H1 (cell line): ENCODE measurements around the gene TIGD1. TPM values are rescaled to one million over a fixed set of nuclear protein-coding genes. Genes with fewer than 3 reads are reported as not detected.

Source experiments
- CTCF ChIA-PET: fragments of 300-600 bp; sonication (Branson Sonifier 250); formaldehyde crosslinking; loops from one replicate; lab custom pipeline; 2021; ENCODE audit not compliant: partially characterized antibody; lab: Charles Lee
- POLR2A ChIA-PET: fragments of 300-600 bp; sonication (Branson Sonifier 250); formaldehyde crosslinking; loops from one replicate; lab custom pipeline; 2021; ENCODE audit warnings: inconsistent platforms; ENCODE audit not compliant: partially characterized antibody; lab: Charles Lee
- DNase-seq, 2 experiments: peaks; one replicate each; pipeline versions ENCODE4 v3.0.0 to v3.0.0-alpha.2; 2010 to 2022; ENCODE audit warnings: low spot score in 2 of 2, low read depth in 1 of 2, mixed read lengths in 1 of 2
- FAIRE-seq: peaks from 2 replicates; lab custom pipeline; 2011; peaks lifted over from hg19 to GRCh38; lab: Jason Lieb, UNC
- H2AFZ ChIP-seq: 2 replicates; pipeline ENCODE4 v1.8.1; 2012; ENCODE audit warnings: low read length, inconsistent platforms
- H2AK5ac ChIP-seq: 2 replicates; pipeline ENCODE4 v1.6.1; 2013; ENCODE audit warnings: low read depth, low read length
- H2BK120ac ChIP-seq: replicated peaks from 2 replicates; pipeline ENCODE3; 2013; ENCODE audit warnings: low read depth, low read length, inconsistent platforms
- H2BK12ac ChIP-seq: 2 replicates; pipeline ENCODE4 v1.6.1; 2013; ENCODE audit warnings: low read depth, low read length
- H2BK15ac ChIP-seq: 2 replicates; pipeline ENCODE4 v1.6.1; 2013; ENCODE audit warnings: low read length
- H2BK20ac ChIP-seq: 2 replicates; pipeline ENCODE4 v1.6.1; 2013; ENCODE audit warnings: low read length
- H2BK5ac ChIP-seq: 2 replicates; pipeline ENCODE4 v1.6.1; 2013; ENCODE audit warnings: low read depth, low read length
- H3K14ac ChIP-seq: 2 replicates; pipeline ENCODE4 v1.6.1; 2013; ENCODE audit warnings: inconsistent platforms; ENCODE audit not compliant: insufficient read length
- H3K18ac ChIP-seq: 2 replicates; pipeline ENCODE4 v1.6.1; 2013; ENCODE audit warnings: low read length; ENCODE audit errors: extremely low read depth
- H3K23ac ChIP-seq: 2 replicates; pipeline ENCODE4 v1.6.1; 2013; ENCODE audit warnings: inconsistent platforms; ENCODE audit not compliant: insufficient read length
- H3K23me2 ChIP-seq: 2 replicates; pipeline ENCODE4 v1.6.1; 2013; ENCODE audit warnings: low read depth, low read length
- H3K27ac ChIP-seq: 2 replicates; pipeline ENCODE4 v1.6.1; 2011; ENCODE audit warnings: low read depth, low read length, inconsistent platforms
- H3K27me3 ChIP-seq, 4 experiments: replicated peaks in 1 of 4; 1 replicate in 1 of 4; 2 replicates in 3 of 4; pipeline versions ENCODE4 v1.6.1 to v1.8.1; 2011 to 2013; ENCODE audit warnings: low read length in 3 of 4, mild to moderate bottlenecking in 3 of 4, inconsistent platforms in 2 of 4, mixed read lengths in 2 of 4, moderate library complexity in 1 of 4; ENCODE audit not compliant: control insufficient read depth in 3 of 4, insufficient read depth in 3 of 4; ENCODE audit errors: extremely low read depth in 1 of 4
- H3K36me3 ChIP-seq, 4 experiments: 2 replicates each; pipeline versions ENCODE4 v1.6.1 to v1.8.1; 2011 to 2013; ENCODE audit warnings: mild to moderate bottlenecking in 4 of 4, low read length in 3 of 4, moderate library complexity in 2 of 4, control low read depth in 1 of 4, inconsistent platforms in 1 of 4; ENCODE audit not compliant: insufficient read depth in 4 of 4, control insufficient read depth in 2 of 4
- H3K4ac ChIP-seq: replicated peaks from 2 replicates; pipeline ENCODE3; 2013; ENCODE audit warnings: low read length, low read depth, mixed read lengths, inconsistent platforms; ENCODE audit not compliant: insufficient read length
- H3K4me1 ChIP-seq, 4 experiments: replicated peaks in 1 of 4; 1 replicate in 1 of 4; 2 replicates in 3 of 4; pipeline versions ENCODE4 v1.6.1 to v1.8.1; 2011 to 2013; ENCODE audit warnings: low read length in 3 of 4, inconsistent platforms in 2 of 4, mixed read lengths in 1 of 4; ENCODE audit not compliant: insufficient read depth in 4 of 4, control insufficient read depth in 3 of 4
- H3K4me2 ChIP-seq, 2 experiments: 2 replicates each; pipeline versions ENCODE4 v1.6.1 to v1.8.1; 2011 to 2013; ENCODE audit warnings: low read depth in 2 of 2, low read length in 2 of 2, control low read depth in 1 of 2, inconsistent platforms in 1 of 2, mild to moderate bottlenecking in 1 of 2; ENCODE audit not compliant: insufficient read depth in 1 of 2
- H3K4me3 ChIP-seq, 4 experiments: fragments of 200-600, 300-600 bp in 1 of 4; sonication (generic), shearing (Covaris generic), sonication (Bioruptor Twin) in 1 of 4; 2 replicates each; pipeline versions ENCODE4 v1.5.1 to v1.8.1; 2011 to 2016; ENCODE audit warnings: low read length in 4 of 4, low read depth in 3 of 4, control low read depth in 2 of 4, inconsistent platforms in 2 of 4, mild to moderate bottlenecking in 2 of 4, mixed read lengths in 1 of 4, moderate library complexity in 1 of 4; ENCODE audit not compliant: insufficient read depth in 2 of 4; ENCODE audit errors: extremely low read depth in 1 of 4
- H3K56ac ChIP-seq: replicated peaks from 2 replicates; pipeline ENCODE3; 2013; ENCODE audit warnings: low read depth, mild to moderate bottlenecking, mixed read lengths, low read length, inconsistent platforms; ENCODE audit not compliant: insufficient read length
- H3K79me1 ChIP-seq: 2 replicates; pipeline ENCODE4 v1.6.1; 2013; ENCODE audit warnings: low read depth, low read length, control low read depth
- H3K79me2 ChIP-seq, 2 experiments: 2 replicates each; pipeline versions ENCODE4 v1.6.1 to v1.8.1; 2012 to 2013; ENCODE audit warnings: low read length in 2 of 2, mild to moderate bottlenecking in 2 of 2, inconsistent platforms in 1 of 2; ENCODE audit not compliant: insufficient read depth in 2 of 2, control insufficient read depth in 1 of 2
- H3K9ac ChIP-seq, 4 experiments: replicated peaks in 1 of 4; 1 replicate in 1 of 4; 2 replicates in 3 of 4; pipeline versions ENCODE4 v1.6.1 to v1.8.1; 2011 to 2013; ENCODE audit warnings: low read depth in 3 of 4, low read length in 3 of 4, control low read depth in 2 of 4, mild to moderate bottlenecking in 2 of 4, moderate library complexity in 2 of 4, inconsistent platforms in 1 of 4; ENCODE audit errors: extremely low read depth in 1 of 4
- H3K9me3 ChIP-seq, 2 experiments: 2 replicates each; pipeline versions ENCODE4 v1.6.1 to v1.8.1; 2012 to 2013; ENCODE audit warnings: mild to moderate bottlenecking in 2 of 2, moderate library complexity in 2 of 2, control low read depth in 1 of 2, inconsistent platforms in 1 of 2, low read depth in 1 of 2, low read length in 1 of 2, mixed read lengths in 1 of 2; ENCODE audit not compliant: insufficient read depth in 2 of 2
- H4K20me1 ChIP-seq, 2 experiments: replicated peaks in 1 of 2; 2 replicates each; pipeline versions ENCODE3 to v1.8.1; 2011 to 2013; ENCODE audit warnings: inconsistent platforms in 2 of 2, low read length in 2 of 2, mild to moderate bottlenecking in 1 of 2; ENCODE audit not compliant: insufficient read depth in 2 of 2, control insufficient read depth in 1 of 2
- H4K5ac ChIP-seq: 2 replicates; pipeline ENCODE4 v1.6.1; 2013; ENCODE audit warnings: low read length, low read depth, mixed read lengths, inconsistent platforms; ENCODE audit not compliant: insufficient read length
- H4K8ac ChIP-seq: 2 replicates; pipeline ENCODE4 v1.8.0; 2013; ENCODE audit warnings: mild to moderate bottlenecking, moderate library complexity, low read length, inconsistent platforms; ENCODE audit not compliant: insufficient read depth; ENCODE audit errors: extremely low read depth
- H4K91ac ChIP-seq: replicated peaks from 2 replicates; pipeline ENCODE3; 2013; ENCODE audit warnings: low read length, mixed read lengths, inconsistent platforms; ENCODE audit not compliant: insufficient read length
- CREB1 ChIP-seq: IDR thresholded peaks from 2 replicates; pipeline ENCODE4 v1.6.1; 2012; ENCODE audit warnings: inconsistent platforms
- EP300 ChIP-seq, 2 experiments: IDR thresholded peaks; 1 replicate in 1 of 2; 2 replicates in 1 of 2; pipeline ENCODE4 v1.6.1; 2011 to 2012; ENCODE audit warnings: low read depth in 2 of 2, low read length in 2 of 2, mild to moderate bottlenecking in 2 of 2, borderline replicate concordance in 1 of 2, inconsistent platforms in 1 of 2, moderate library complexity in 1 of 2
- EZH2 ChIP-seq: fragments of 200-600 bp; sonication (generic); IDR thresholded peaks from 2 replicates; pipeline ENCODE4 v1.7.1; 2012; ENCODE audit warnings: low read depth, mild to moderate bottlenecking, moderate library complexity, low read length, inconsistent platforms; ENCODE audit not compliant: severe bottlenecking
- SIRT6 ChIP-seq: IDR thresholded peaks from one replicate; pipeline ENCODE4 v1.7.1; 2012; ENCODE audit warnings: low read length, inconsistent platforms
- WGBS, 2 experiments: shearing (Covaris generic) in 1 of 2; methylation state at CpG; one replicate each; pipeline versions ENCODE4 v1.1.6 to v1.1.7; 2013 to 2015; ENCODE audit warnings: low lambda C conversion rate in 2 of 2, mixed read lengths in 2 of 2, inconsistent platforms in 1 of 2, low coverage in 1 of 2, missing lambda C conversion rate in 1 of 2; ENCODE audit not compliant: insufficient replicate concordance in 2 of 2, insufficient coverage in 1 of 2, insufficient read length in 1 of 2; ENCODE audit errors: extremely low coverage in 1 of 2, missing lambda C conversion rate in 1 of 2; 5-methylcytosine and 5-hydroxymethylcytosine counted together
- polyA plus RNA-seq, 7 experiments: library from polyadenylated mRNA; depleted of rRNA in 3 of 7; stranded (reverse) in 5 of 7; unstranded in 2 of 7; fragments of >200 nt in 5 of 7; fragments of 200-250 nt in 2 of 7; gene quantifications; 1 replicate in 5 of 7; 2 replicates in 1 of 7; 4 replicates in 1 of 7; pipeline versions ENCODE4 v1.2.1 to v1.2.3, GENCODE V29; 2011 to 2013; ENCODE audit warnings: missing spikeins in 2 of 7, mixed read lengths in 2 of 7
- total RNA-seq: library from RNA; stranded (reverse); fragmentation: NEBNext Ultra II Directional; extraction: Animal tissue kit (Norgen Biotek cat#: 25700); gene quantifications from 2 replicates; pipeline ENCODE4 v1.2.1, GENCODE V29; 2021

The TIGD1 gene
- total and polyA plus RNA-seq, 2 of the 8 experiments (the other 6 are each of a cell fraction or from before 2014, with no cell fraction given) = 4.7 to 8.3 TPM

DNA sequence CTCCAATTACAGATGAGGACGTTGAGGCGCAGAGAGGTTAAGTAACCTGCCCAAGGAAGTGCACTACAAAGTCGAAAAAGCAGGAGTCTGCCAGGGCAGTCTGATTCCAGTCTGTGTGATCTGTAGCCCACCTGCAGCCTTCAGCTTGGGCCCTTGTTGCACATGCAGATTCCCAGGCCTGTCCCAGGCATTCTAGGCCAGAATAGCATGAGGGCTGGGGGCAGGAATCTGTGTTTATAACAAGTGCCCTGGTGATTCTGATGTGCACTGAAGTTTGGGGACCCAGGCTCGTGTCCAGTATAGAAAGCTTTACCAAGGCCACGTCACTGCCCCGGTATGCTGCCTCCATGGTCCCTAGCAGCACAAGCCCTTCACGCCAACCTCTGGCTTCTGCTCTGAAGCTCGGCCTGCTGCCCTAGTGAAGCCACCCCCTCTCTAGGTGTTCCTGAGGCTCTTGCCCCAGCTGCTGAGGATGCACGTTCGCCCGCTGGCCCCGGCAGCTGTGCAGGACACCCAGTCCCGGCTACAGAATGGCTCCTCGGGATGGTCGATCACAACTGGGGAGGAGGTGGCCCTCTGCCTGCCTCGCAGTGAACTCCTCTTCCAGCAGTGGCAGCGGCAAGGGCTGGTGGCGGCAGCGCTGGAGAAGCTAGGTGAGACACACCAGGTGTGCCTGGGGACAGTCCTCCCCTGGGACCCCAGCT, 6.3 kb downstream of the TIGD1 start:
- Histone ChIP-seq H3K23ac (no peak overlapping the region), H2AK5ac (no peak overlapping the region), H3K9ac (no peak overlapping the region), H2BK120ac (no peak overlapping the region), H3K79me1 (peaks cover 5% of the 10 kb centered on the region; the same call in 1 of the 2 replicates), H2BK5ac (no peak overlapping the region), H3K79me2 (peaks cover 0 to 17% of the 10 kb centered on the region in 2 experiments; a peak in 2 of 4 replicates), H3K18ac (no peak overlapping the region), H2BK12ac (no peak overlapping the region), H3K56ac (no peak overlapping the region), H3K36me3 (peaks cover 0 to 9% (median under 1%) of the 10 kb centered on the region in 4 experiments; a peak in 2 of 8 replicates), H3K4me2 (no peak overlapping the region), H2AFZ (no peak overlapping the region), H3K4ac (no peak overlapping the region), H4K91ac (no peak overlapping the region), H2BK15ac (no peak overlapping the region), H3K23me2 (no peaks in the 10 kb centered on the region), H3K4me3 (no peak overlapping the region), H4K5ac (no peak overlapping the region)
- no peak for FAIRE-seq
- POLR2A ChIA-PET = interaction anchor here (1.3 to 2.8 kb wide), 2 partner anchors 10 to 13 kb away, joined by 5 to 12 read pairs; no protein-coding TSS in a partner anchor
- WGBS, 2 experiments = 92% methylated on average over 17 of the region's 19 CpGs; no CpG with 5 or more reads in 1 of the 2 experiments
- TF ChIP-seq EZH2 (no peak), CREB1 (no peak), SIRT6 (no peak), EP300 (IDR thresholded peaks at IDR 0.05; ENCODE audit: borderline replicate concordance in 1 of 2, low read depth in 2 of 2, low read length in 2 of 2) (no peak)
- TF ChIP-seq, all 59 proteins: peak for 0
- Histone ChIP-seq H4K8ac (no peak overlapping the region), H3K9me3 (no peaks in the 10 kb centered on the region), H2BK20ac (no peak overlapping the region), H3K14ac (no peak overlapping the region), H4K20me1 (peaks cover 4 to 9% of the 10 kb centered on the region in 2 experiments), H3K27ac (no peak overlapping the region), H3K27me3 (no peaks in the 10 kb centered on the region), H3K4me1 (peaks cover 0 to 11% (median 6%) of the 10 kb centered on the region in 4 experiments; a peak in 6 of 7 replicates)
- DNase-seq = peak in 1 of 2 experiments; percentile 49
- CTCF ChIA-PET = interaction anchor here (1.1 to 3.8 kb wide), 2 partner anchors 7 to 24 kb away, joined by 4 to 23 read pairs; partner anchors contain the start of gene PRSS56
